CD4-positive, alpha-beta T cell (primary cell): ENCODE results near the gene STIMATE. TPM values are rescaled to one million over a fixed set of nuclear protein-coding genes. Genes with fewer than 3 reads are reported as not detected.

ENCODE experiments used
- ATAC-seq: fragments of 200-7000 bp; cut with Tn5 transposase; one replicate; pipeline ENCODE4 v1.10.0; 2022; ENCODE audit warnings: mild to moderate bottlenecking; ENCODE audit not compliant: poor library complexity
- CTCF ChIA-PET: fragments of 350-600 bp; sonication (Branson Sonifier 250); formaldehyde crosslinking; loops from one replicate; lab custom pipeline; 2021; ENCODE audit warnings: antibody characterized with exemption, inconsistent platforms; lab: Charles Lee
- POLR2A ChIA-PET: fragments of 350-600 bp; sonication (Branson Sonifier 250); formaldehyde crosslinking; loops from one replicate; lab custom pipeline; 2021; ENCODE audit warnings: antibody characterized with exemption, inconsistent platforms; lab: Charles Lee
- DNase-seq, 14 experiments: peaks; one replicate each; pipeline ENCODE4 v3.0.0-alpha.2; 2013 to 2020; ENCODE audit warnings: mixed read lengths in 2 of 14
- H3K27ac ChIP-seq, 2 donors: one replicate each; pipeline versions ENCODE4 v1.5.1 to v1.7.0; 2013; ENCODE audit warnings: low read length in 2 of 2, low read depth in 1 of 2, mild to moderate bottlenecking in 1 of 2
- H3K27me3 ChIP-seq, 2 experiments: 1 replicate in 1 of 2; 2 replicates in 1 of 2; pipeline versions ENCODE4 v1.6.1 to v1.7.0; 2013; ENCODE audit warnings: low read length in 2 of 2, control low read depth in 1 of 2, mild to moderate bottlenecking in 1 of 2, moderate library complexity in 1 of 2; ENCODE audit not compliant: insufficient read depth in 2 of 2, control insufficient read depth in 1 of 2
- H3K36me3 ChIP-seq: one replicate; pipeline ENCODE4 v1.6.1; 2013; ENCODE audit warnings: low read length, control low read depth; ENCODE audit not compliant: insufficient read depth
- H3K4me1 ChIP-seq: one replicate; pipeline ENCODE4 v1.6.1; 2013; ENCODE audit warnings: low read length, control low read depth; ENCODE audit not compliant: insufficient read depth
- H3K4me3 ChIP-seq: one replicate; pipeline ENCODE4 v1.5.1; 2013; ENCODE audit warnings: mild to moderate bottlenecking, low read length, moderate library complexity
- H3K9me3 ChIP-seq, 2 experiments: 1 replicate in 1 of 2; 2 replicates in 1 of 2; pipeline versions ENCODE4 v1.6.1 to v1.7.0; 2013; ENCODE audit warnings: low read length in 2 of 2, mild to moderate bottlenecking in 2 of 2, control low read depth in 1 of 2, moderate library complexity in 1 of 2; ENCODE audit not compliant: control insufficient read depth in 1 of 2, insufficient read depth in 1 of 2
- H3K27ac Mint-ChIP-seq: one replicate; pipeline ENCODE4 v1.8.0; 2020; ENCODE audit warnings: mixed read lengths
- H3K27me3 Mint-ChIP-seq: one replicate; pipeline ENCODE4 v1.8.0; 2021; ENCODE audit warnings: mixed read lengths
- H3K36me3 Mint-ChIP-seq: one replicate; pipeline ENCODE4 v1.8.0; 2021; ENCODE audit warnings: low read depth, mixed read lengths
- H3K4me1 Mint-ChIP-seq: one replicate; pipeline ENCODE4 v1.8.0; 2021; ENCODE audit warnings: low read depth, mixed read lengths
- H3K4me3 Mint-ChIP-seq: one replicate; pipeline ENCODE4 v1.8.0; 2020; ENCODE audit warnings: mild to moderate bottlenecking, mixed read lengths
- H3K9me3 Mint-ChIP-seq: one replicate; pipeline ENCODE4 v1.8.0; 2020; ENCODE audit warnings: mixed read lengths
- CTCF ChIP-seq: fragments of 200-600 bp; IDR thresholded peaks from one replicate; pipeline ENCODE4 v1.8.0; 2022; ENCODE audit warnings: antibody characterized with exemption, mild to moderate bottlenecking
- intact Hi-C, 2 experiments: fragments of 100-400 bp; cut with DNase I in 1 of 2; cut with micrococcal nuclease in 1 of 2; formaldehyde crosslinking; loops; one replicate each; pipeline versions ENCODE4 v1.15.1 to v1.9.0; 2023 to 2025; cut with DNase I, micrococcal nuclease
- microRNA-seq: library from miRNA; unstranded; fragments of <30 nt; microRNA quantifications from one replicate; pipeline ENCODE4 v1.2.0, GENCODE V29; 2021; ENCODE audit warnings: borderline microRNAs expressed, borderline replicate concordance
- total RNA-seq, 174 experiments: library from RNA in 2 of 174; stranded (reverse) in 2 of 174; gene quantifications; one replicate each; pipeline ENCODE4 v1.2.3 and lab custom pipeline; 2021 to 2026

STIMATE gene
- total RNA-seq, 2 experiments from 2014 or later = 39.8 to 42.6 TPM

- intact Hi-C loops = no loop called here
- DNase-seq (no peak), ATAC-seq (no peak)
- no peak overlapping the region for H3K4me3 ChIP-seq
- Mint-ChIP-seq H3K27me3 (no peaks in the 10 kb centered on the region), H3K4me3 (no peak overlapping the region), H3K27ac (no peak overlapping the region), H3K9me3 (no peaks in the 10 kb centered on the region), H3K4me1 (no peaks in the 10 kb centered on the region), H3K36me3 (no peaks in the 10 kb centered on the region)
- H3K36me3 ChIP-seq = no peaks in the 10 kb centered on the region
- POLR2A ChIA-PET = no interaction called here
- CTCF ChIA-PET = no interaction called here
- H3K27ac ChIP-seq = no peak overlapping the region
- no peaks in the 10 kb centered on the region for H3K9me3 ChIP-seq
- no peaks in the 10 kb centered on the region for H3K4me1 ChIP-seq
- TF ChIP-seq CTCF = no peak
- H3K27me3 ChIP-seq = no peaks in the 10 kb centered on the region
Observed at GRCh38 chr3:52787672-52788625, 109.4 kb downstream of the STIMATE start.

GRCh38 chr3:52787246-52787645 is 110.1 kb downstream of the STIMATE start:
- Mint-ChIP-seq H3K9me3 (no peaks in the 10 kb centered on the region), H3K4me3 (no peak overlapping the region), H3K27me3 (no peaks in the 10 kb centered on the region), H3K4me1 (no peaks in the 10 kb centered on the region), H3K36me3 (no peaks in the 10 kb centered on the region), H3K27ac (no peak overlapping the region)
- ATAC-seq (no peak), DNase-seq (no peak)
- TF ChIP-seq CTCF = no peak
- Histone ChIP-seq H3K36me3 (no peaks in the 10 kb centered on the region), H3K4me1 (no peaks in the 10 kb centered on the region), H3K27ac (no peak overlapping the region), H3K4me3 (no peak overlapping the region), H3K9me3 (no peaks in the 10 kb centered on the region), H3K27me3 (no peaks in the 10 kb centered on the region)
- ChIA-PET CTCF (no interaction called here), POLR2A (no interaction called here)
- intact Hi-C loops = no loop called here

Small RNA genes lying within 50 kb of the gene (microRNA-seq; reads per million reads assigned to microRNA genes)
- not detected for gene MIR8064

Other genes with a start within 250 kb of the STIMATE start
- gene PBRM1, start 211.6 kb downstream of the STIMATE start, total RNA-seq = 10 to 100 TPM; 47.6 to 48.1 TPM
- 100 to 1,000 TPM; 104 to 106 TPM for gene GNL3, start 211.5 kb downstream of the STIMATE start, total RNA-seq
- 10 to 100 TPM in 1 of 2 experiments, 1 to 10 TPM in 1; 8.4 to 10.8 TPM for gene GLT8D1, start 191.8 kb downstream of the STIMATE start, total RNA-seq
- 10 to 100 TPM; 60.0 to 64.5 TPM for gene SPCS1, start 191.4 kb downstream of the STIMATE start, total RNA-seq
- 1 to 10 TPM; 6.1 to 6.9 TPM for gene NEK4, start 126.6 kb downstream of the STIMATE start, total RNA-seq
- not detected for gene ITIH1, start 119.9 kb downstream of the STIMATE start, total RNA-seq
- not detected for gene ITIH3, start 102.8 kb downstream of the STIMATE start, total RNA-seq
- 10 to 100 TPM; 35.8 to 40.4 TPM for gene ITIH4, start 66.9 kb downstream of the STIMATE start, total RNA-seq
- 10 to 100 TPM; 10.7 to 11.3 TPM for gene MUSTN1, start 62.5 kb downstream of the STIMATE start, total RNA-seq
- gene SFMBT1, start 148.5 kb upstream of the STIMATE start, total RNA-seq = 10 to 100 TPM; 54.3 to 55.9 TPM
- gene RFT1, start 232.9 kb upstream of the STIMATE start, total RNA-seq = 10 to 100 TPM in 1 of 2 experiments, 1 to 10 TPM in 1; 8.5 to 10.2 TPM